T-helper 1 cell treated with Interleukin-12 subunit alpha and Interleukin-12 subunit beta and Interleukin-4 antibody, amounts not matched to agents 30 μg/mL and 1 μg/mL, for 36 hours (primary cell): ENCODE measurements around the gene GSG1L.
"Not testable (repeated sequence)": the region's sequence is repeated elsewhere in the genome, so short reads cannot be mapped to it uniquely, and the experiment has no call there.

Experiments
- H3K27ac Mint-ChIP-seq: one replicate; pipeline ENCODE4 v1.8.0; 2021; ENCODE audit warnings: mild to moderate bottlenecking, mixed read lengths
- H3K27me3 Mint-ChIP-seq: one replicate; pipeline ENCODE4 v1.8.0; 2021; ENCODE audit warnings: low read depth, mixed read lengths
- H3K36me3 Mint-ChIP-seq: one replicate; pipeline ENCODE4 v1.8.0; 2021; ENCODE audit warnings: low read depth, mixed read lengths
- H3K4me1 Mint-ChIP-seq: one replicate; pipeline ENCODE4 v1.8.0; 2021; ENCODE audit warnings: low read depth, mixed read lengths
- H3K4me3 Mint-ChIP-seq: one replicate; pipeline ENCODE4 v1.8.0; 2021; ENCODE audit warnings: mild to moderate bottlenecking, moderate library complexity, mixed read lengths
- H3K9me3 Mint-ChIP-seq: one replicate; pipeline ENCODE4 v1.8.0; 2021; ENCODE audit warnings: mixed read lengths

GSG1L gene

DNA sequence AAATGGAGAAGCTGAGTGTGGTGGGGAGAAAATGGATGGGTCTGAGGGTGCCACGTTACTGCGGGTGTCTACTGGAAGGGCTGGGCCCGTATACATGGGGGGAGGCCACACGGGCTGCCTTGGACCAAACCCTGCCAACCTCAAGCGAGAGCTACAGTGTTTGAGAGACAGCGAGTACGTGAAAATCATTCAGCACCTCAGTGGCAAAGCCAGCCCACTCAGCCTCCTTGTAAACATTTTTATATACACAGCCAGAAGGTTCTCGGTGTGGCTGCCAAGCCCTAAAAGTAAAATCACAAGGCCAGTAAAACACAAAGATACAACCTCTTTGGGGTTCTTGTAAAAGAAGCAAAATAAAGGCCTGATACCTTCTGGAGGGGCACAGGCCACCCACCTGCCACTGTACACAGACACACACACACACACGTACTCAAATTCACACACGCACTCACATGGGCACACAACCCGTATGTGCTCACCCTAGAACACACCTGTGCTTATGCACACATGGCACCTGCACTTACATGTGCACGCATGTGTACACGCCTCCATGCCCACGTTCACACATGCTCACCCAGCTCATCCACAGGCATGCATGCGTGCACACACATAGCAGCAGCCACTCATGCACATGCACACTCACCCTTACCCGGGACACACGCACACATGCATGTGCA lies 102.8 kb downstream of the GSG1L start:
- no peak overlapping the region for H3K4me3 Mint-ChIP-seq
- H3K36me3 Mint-ChIP-seq = no peaks in the 10 kb centered on the region
- no peaks in the 10 kb centered on the region for H3K4me1 Mint-ChIP-seq
- H3K27ac Mint-ChIP-seq = no peak overlapping the region
- H3K9me3 Mint-ChIP-seq = peaks cover 8% of the 10 kb centered on the region
- no peaks in the 10 kb centered on the region for H3K27me3 Mint-ChIP-seq

DNA sequence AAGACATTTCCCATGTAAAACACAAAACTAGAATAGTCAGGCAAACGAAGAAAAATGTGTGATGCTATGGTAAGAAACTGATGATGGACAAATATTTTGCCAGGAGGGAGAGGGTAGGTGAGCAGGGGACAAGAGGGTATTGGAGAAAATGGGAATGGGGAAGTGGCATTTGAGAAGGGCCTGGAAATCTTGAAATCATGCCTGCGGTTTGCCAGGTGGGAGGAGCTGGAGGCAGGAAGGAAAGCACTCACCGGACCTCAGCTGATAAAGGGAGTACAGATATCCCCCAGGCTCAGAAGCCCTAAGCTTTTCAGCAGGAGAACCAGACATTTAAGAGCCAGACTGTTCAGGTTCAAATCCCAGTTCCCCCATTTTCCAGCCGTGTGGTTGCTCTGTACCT lies 103.6 kb downstream of the GSG1L start:
- Mint-ChIP-seq H3K9me3 (peaks cover 16% of the 10 kb centered on the region), H3K27me3 (no peaks in the 10 kb centered on the region), H3K27ac (no peak overlapping the region), H3K36me3 (peaks cover under 1% of the 10 kb centered on the region), H3K4me1 (no peaks in the 10 kb centered on the region), H3K4me3 (no peak overlapping the region)

DNA sequence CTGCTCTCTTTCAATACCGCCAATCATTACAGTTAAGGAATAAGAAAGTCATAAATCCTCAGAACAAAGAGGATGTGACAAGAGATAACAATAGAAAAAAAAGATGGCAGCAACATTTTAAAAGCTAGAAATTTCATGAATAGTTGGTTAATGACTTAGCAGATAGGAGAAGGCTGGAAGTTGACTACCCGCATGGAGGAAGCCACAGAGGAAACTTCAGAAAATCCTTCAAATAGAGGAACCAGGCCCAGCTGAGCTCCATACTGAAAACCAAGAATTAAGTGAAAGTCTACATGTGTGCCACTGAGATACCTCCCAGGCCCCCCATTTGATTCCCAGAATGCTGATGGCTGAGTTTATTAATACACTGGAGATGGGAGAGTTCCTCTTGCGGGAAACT lies 109.3 kb downstream of the GSG1L start:
- H3K36me3 Mint-ChIP-seq = peaks cover 2% of the 10 kb centered on the region
- H3K27me3 Mint-ChIP-seq = no peaks in the 10 kb centered on the region
- no peaks in the 10 kb centered on the region for H3K4me1 Mint-ChIP-seq
- no peak overlapping the region for H3K27ac Mint-ChIP-seq
- H3K9me3 Mint-ChIP-seq = peaks cover 18% of the 10 kb centered on the region
- no peak overlapping the region for H3K4me3 Mint-ChIP-seq

DNA sequence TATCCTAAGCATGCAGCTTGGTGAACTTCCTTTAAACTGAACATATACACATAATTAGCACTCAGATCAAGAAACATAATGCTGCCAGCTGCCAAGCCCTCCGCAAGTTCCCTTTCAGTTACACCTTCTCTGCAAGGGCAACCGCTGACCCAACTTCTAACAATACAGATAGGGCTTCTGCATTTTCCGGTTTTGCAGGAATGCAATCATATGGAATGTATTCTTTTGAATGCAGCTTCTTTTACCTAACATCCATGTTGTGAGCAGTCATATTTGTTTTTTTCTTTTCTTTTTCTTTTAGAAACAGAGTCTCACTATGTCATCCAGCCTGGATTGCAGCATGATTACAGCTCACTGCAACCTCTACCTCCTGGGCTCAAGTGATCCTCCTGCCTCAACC lies 110.7 kb downstream of the GSG1L start:
- no peak overlapping the region for H3K4me3 Mint-ChIP-seq
- H3K9me3 Mint-ChIP-seq = peaks cover 18% of the 10 kb centered on the region
- H3K27ac Mint-ChIP-seq = no peak overlapping the region
- H3K36me3 Mint-ChIP-seq = peaks cover 2% of the 10 kb centered on the region
- no peaks in the 10 kb centered on the region for H3K4me1 Mint-ChIP-seq
- no peaks in the 10 kb centered on the region for H3K27me3 Mint-ChIP-seq

- Mint-ChIP-seq H3K4me1 (no peaks in the 10 kb centered on the region), H3K9me3 (peaks cover 12% of the 10 kb centered on the region), H3K36me3 (peaks cover 2% of the 10 kb centered on the region), H3K27ac (no peak overlapping the region), H3K27me3 (no peaks in the 10 kb centered on the region), H3K4me3 (no peak overlapping the region)
These were observed 111.9 kb downstream of the GSG1L start for GRCh38 chr16:27951489-27952120.

- H3K4me3 Mint-ChIP-seq = no peak overlapping the region
- no peak overlapping the region for H3K27ac Mint-ChIP-seq
- peaks cover 6% of the 10 kb centered on the region for H3K9me3 Mint-ChIP-seq
- H3K27me3 Mint-ChIP-seq = no peaks in the 10 kb centered on the region
- no peaks in the 10 kb centered on the region for H3K4me1 Mint-ChIP-seq
- peaks cover 2% of the 10 kb centered on the region for H3K36me3 Mint-ChIP-seq
These were observed 113.2 kb downstream of the GSG1L start for GRCh38 chr16:27950206-27950887.

DNA sequence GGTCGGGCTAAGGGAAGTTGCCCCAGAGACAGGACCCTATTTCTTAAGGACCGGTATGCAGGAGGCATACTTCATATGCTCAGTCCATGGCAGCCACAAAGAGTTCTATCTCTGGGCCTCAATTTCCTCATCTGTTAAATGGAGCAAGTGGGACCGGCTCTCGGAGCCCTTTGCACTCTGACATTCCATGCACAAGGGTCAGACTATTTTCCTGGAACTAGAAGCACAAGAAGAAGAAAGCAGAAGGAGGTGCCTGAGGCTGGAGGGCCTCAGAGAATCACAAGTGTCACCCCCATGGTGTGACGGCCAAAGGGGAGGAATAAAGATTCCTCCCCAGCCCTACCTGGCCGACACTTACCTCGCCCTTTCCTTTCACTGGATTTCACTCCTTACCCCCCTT lies 115.8 kb downstream of the GSG1L start:
- H3K9me3 Mint-ChIP-seq = no peaks in the 10 kb centered on the region

GRCh38 chr16:27945233-27945973 lies 118.1 kb downstream of the GSG1L start:
- H3K9me3 Mint-ChIP-seq = no peaks in the 10 kb centered on the region
- no peaks in the 10 kb centered on the region for H3K4me1 Mint-ChIP-seq
- H3K27ac Mint-ChIP-seq = no peak overlapping the region
- no peaks in the 10 kb centered on the region for H3K36me3 Mint-ChIP-seq
- no peak overlapping the region for H3K4me3 Mint-ChIP-seq
- H3K27me3 Mint-ChIP-seq = no peaks in the 10 kb centered on the region

More for the DNA sequence above, 115.8 kb downstream of the GSG1L start:
- Mint-ChIP-seq H3K27ac (no peak overlapping the region), H3K4me1 (no peaks in the 10 kb centered on the region), H3K27me3 (no peaks in the 10 kb centered on the region), H3K4me3 (no peak overlapping the region), H3K36me3 (no peaks in the 10 kb centered on the region)

DNA sequence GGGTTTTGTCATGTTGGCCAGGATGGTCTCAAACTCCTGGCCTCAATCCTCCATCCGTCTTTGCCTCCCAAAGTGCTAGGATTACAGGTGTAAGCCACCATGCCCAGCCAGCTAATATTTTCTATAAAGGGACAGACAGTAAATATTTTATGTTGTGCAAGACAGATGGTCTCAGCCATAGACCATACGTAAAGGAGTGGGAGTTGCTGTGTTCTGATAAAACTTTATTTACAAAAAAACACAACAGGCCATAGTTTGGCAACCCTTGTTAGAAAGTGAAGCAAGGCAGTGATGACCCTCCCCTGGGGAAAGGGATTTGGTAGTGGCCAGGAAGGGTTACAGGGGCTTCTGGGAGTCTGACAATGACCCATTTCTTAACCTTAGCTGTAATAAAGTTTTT lies 119.7 kb downstream of the GSG1L start:
- Mint-ChIP-seq H3K27me3 (no peaks in the 10 kb centered on the region), H3K4me3 (no peak overlapping the region), H3K27ac (no peak overlapping the region), H3K4me1 (no peaks in the 10 kb centered on the region), H3K9me3 (no peaks in the 10 kb centered on the region), H3K36me3 (no peaks in the 10 kb centered on the region)

DNA sequence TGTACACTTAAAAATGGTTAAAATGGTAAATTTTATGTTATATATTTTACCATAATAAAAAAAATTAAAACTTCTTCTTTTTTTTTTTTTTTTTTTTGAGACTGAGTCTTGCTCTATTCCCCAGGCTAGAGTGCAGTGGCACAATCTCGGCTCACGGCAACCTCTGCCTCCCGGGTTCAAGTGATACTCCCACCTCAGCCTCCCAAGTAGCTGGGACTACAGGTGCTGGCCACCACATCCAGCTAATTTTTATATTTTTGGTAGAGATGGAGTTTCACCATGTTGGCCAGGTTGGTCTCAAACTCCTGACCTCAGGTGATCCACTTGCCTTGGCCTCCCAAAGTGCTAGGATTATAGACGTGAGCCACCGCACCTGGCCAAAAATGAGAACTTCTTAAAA lies 121.4 kb downstream of the GSG1L start:
- H3K4me1 Mint-ChIP-seq, H3K36me3 Mint-ChIP-seq: not testable (repeated sequence)

GRCh38 chr16:27935076-27935475 lies 128.4 kb downstream of the GSG1L start:
- Mint-ChIP-seq H3K4me1 (no peaks in the 10 kb centered on the region), H3K4me3 (no peak overlapping the region), H3K27me3 (peaks cover 3% of the 10 kb centered on the region), H3K36me3 (no peaks in the 10 kb centered on the region), H3K27ac (no peak overlapping the region), H3K9me3 (peaks cover 5% of the 10 kb centered on the region)

More for the DNA sequence above, 121.4 kb downstream of the GSG1L start:
- H3K27ac Mint-ChIP-seq, H3K27me3 Mint-ChIP-seq, H3K4me3 Mint-ChIP-seq, H3K9me3 Mint-ChIP-seq: not testable (repeated sequence)

- Mint-ChIP-seq H3K4me3 (no peak overlapping the region), H3K4me1 (no peaks in the 10 kb centered on the region), H3K27me3 (peaks cover 3% of the 10 kb centered on the region), H3K27ac (no peak overlapping the region), H3K9me3 (peaks cover 5% of the 10 kb centered on the region), H3K36me3 (no peaks in the 10 kb centered on the region)
These were observed 130.9 kb downstream of the GSG1L start for GRCh38 chr16:27932542-27933135.

- no peaks in the 10 kb centered on the region for H3K27me3 Mint-ChIP-seq
- H3K9me3 Mint-ChIP-seq = peaks cover 5% of the 10 kb centered on the region
- H3K27ac Mint-ChIP-seq = no peak overlapping the region
- no peak overlapping the region for H3K4me3 Mint-ChIP-seq
- H3K4me1 Mint-ChIP-seq = peaks cover under 1% of the 10 kb centered on the region
- H3K36me3 Mint-ChIP-seq = no peaks in the 10 kb centered on the region
These were observed 133.7 kb downstream of the GSG1L start for GRCh38 chr16:27929818-27930217.

DNA sequence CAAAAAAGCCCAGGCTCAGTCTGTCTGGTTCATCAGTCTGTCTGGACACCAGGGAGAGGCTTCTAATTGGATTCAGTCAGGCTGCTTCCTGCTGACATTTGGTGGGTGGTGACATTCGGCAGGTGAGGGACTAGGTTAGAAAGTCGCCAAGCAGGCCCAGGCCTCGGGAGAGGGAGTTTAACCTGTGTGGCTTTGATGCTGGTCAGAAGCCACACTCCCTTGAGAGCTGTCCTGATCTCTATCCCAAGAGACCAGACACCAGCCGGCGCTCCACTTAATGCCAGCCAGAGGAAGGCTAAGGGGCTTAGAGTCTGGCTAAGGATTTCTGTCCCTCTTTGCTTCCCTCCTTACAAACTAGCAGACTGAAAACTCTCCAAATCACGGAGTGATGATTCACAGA lies 135.0 kb downstream of the GSG1L start:
- H3K4me3 Mint-ChIP-seq = no peak overlapping the region
- H3K4me1 Mint-ChIP-seq = peaks cover 2% of the 10 kb centered on the region
- H3K27ac Mint-ChIP-seq = no peak overlapping the region
- H3K27me3 Mint-ChIP-seq = no peaks in the 10 kb centered on the region
- peaks cover 5% of the 10 kb centered on the region for H3K9me3 Mint-ChIP-seq
- H3K36me3 Mint-ChIP-seq = no peaks in the 10 kb centered on the region
